Astrocyte (in vitro differentiated cells and primary cell): ENCODE results near the gene PAF1.

Experiments
- CTCF ChIP-seq: IDR thresholded peaks from 2 replicates; pipeline ENCODE4 v1.5.1; 2011; ENCODE audit warnings: low read depth, mild to moderate bottlenecking, inconsistent platforms, low read length, moderate library complexity; ENCODE audit not compliant: insufficient read depth
- EZH2 ChIP-seq: IDR thresholded peaks from 2 replicates; pipeline ENCODE4 v1.6.1; 2012; ENCODE audit warnings: mild to moderate bottlenecking, low read length, inconsistent platforms; ENCODE audit not compliant: insufficient read depth

GRCh38 chr19:39365531-39365930, 25.4 kb downstream of the PAF1 start:
- no peak for TF ChIP-seq CTCF
- TF ChIP-seq EZH2: no peak
